ENCODE data around the gene ASAP3. TPM values are rescaled to one million over a fixed set of nuclear protein-coding genes. Genes with fewer than 3 reads are reported as not detected.
"Not testable (repeated sequence)": the region's sequence is repeated elsewhere in the genome, so short reads cannot be mapped to it uniquely, and the experiment has no call there.

Gene ASAP3
- total RNA-seq, 1 experiment from 2014 or later, result 59.4 TPM

DNA sequence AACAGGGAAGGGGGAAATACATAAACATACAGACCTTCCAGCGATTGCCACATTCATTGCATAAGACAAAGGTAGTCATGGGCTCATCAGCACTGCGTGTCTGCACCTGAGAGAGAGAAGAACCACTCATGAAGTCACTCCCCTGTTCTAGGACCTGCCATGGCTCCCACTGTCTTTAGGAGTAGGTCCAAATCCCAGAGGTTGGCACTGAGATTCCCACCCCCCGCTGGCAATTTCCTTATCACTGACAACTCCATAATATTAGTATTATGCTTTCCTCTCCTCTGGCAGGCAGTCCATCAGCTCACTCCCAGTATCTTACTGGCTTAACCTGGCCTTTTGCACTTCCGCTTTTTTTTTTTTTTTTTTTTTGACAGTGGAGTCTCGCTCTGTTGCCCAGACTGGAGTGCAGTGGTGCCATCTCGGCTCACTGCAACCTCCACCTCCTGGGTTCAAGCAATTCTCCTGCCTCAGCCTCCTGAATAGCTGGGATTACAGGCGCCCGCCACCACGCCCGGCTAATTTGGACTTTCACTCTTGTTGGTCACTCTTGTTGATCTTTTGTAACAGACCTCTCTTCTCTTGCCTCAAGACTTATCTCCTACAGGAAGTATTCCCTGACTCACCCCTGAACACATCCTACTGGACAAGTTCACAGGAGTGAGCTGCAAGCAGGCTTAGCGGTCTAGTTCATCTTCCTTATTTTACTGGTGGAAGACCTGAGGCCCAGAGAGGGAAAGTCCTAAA, 99.5 kb downstream of the ASAP3 start:
- in situ Hi-C loops (cut with HindIII; ENCODE audit: low sequenced_read_pairs), result no loop called here
- no peak for DNase-seq (ENCODE audit: low spot score)

DNA sequence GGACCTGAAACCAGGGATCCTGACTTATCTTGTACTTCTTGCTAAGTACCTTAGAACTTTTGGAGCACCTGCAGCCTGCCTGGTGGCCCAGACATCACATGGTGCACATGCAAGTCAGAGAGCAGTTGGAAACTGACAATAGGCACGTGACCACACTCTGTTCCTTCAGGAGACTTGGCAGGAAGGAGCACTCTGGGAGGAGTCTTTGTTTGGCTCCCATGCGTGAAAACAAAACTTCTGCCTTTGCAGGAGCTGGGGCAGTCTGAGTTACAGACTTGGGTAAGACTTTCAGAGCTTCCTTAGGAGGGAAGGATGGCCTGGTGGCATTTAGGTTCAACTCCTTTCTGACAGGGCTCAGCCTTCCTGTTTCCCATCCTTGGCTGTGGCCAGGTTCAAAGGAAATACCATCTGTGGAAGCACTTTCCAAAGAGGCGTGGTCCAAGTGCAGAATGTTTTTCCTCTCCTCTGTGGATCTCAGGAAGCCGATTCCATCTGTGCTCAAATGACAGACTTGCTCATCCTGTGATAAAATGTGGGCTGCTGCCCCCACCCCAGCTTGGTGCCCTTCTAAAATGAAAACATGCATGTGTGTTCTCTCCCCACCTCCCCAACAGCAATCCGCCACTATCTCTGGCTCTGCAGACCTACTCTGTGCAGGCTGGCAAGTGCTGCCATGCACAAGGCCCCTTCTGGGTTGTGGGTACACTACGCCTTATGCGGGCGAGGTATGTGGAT, 100.2 kb downstream of the ASAP3 start:
- DNase-seq (ENCODE audit: low spot score), result no peak
- in situ Hi-C loops (cut with HindIII; ENCODE audit: low sequenced_read_pairs), result no loop called here

DNA sequence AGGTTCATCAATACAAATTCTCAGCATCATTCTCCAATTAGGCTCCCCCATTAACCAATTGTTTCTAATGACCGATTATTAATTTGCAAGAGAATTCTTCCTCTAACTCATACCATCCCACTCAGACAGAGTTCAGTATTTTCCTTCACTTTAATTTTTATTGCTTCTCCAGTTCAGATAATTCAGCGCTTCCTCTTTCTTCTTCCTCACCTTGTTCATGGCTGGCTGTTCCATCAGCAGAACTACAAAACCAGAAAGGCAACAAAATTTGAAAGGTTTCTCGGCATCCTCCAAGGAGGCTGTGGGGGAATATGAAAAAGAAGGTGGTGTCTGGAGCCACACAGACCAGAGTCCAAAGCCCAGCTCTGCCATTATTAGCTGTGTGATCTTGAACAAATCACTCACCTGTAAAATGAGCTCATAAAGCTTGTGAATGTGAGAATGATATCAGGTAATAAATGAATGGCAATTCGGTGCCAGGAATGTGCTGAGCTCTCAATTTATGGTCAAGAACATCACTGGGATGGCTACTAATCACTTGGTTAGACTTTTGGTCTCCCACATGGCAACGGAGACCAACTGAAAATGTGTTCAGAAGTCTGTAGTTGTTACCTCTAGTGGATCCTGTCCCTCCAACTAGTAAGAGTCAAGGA, 102.6 kb downstream of the ASAP3 start:
- DNase-seq (ENCODE audit: low spot score), result no peak
- in situ Hi-C loops (cut with HindIII; ENCODE audit: low sequenced_read_pairs), result no loop called here

DNA sequence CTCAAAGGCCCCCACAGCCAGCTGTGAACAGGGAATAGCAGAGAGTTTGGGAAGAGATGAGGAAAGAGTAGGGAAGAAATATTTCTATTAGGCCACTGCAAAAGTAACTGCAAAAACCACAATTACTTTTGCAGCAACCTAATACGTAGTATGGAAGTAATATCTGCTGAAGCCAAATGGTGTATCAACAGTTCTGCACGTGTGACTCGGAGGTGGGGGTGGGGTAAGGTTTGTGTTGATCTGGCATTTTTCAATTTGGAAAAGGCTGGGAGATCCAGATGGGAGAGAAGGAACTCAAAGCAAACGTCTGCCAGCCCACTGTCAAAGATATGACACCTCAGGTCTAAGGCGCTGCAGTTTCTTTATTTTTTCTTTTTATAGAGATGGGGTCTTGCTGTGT, 103.3 kb downstream of the ASAP3 start:
- in situ Hi-C loops (cut with HindIII; ENCODE audit: low sequenced_read_pairs), result no loop called here

GRCh38 chr1:23380236-23380635, 103.7 kb downstream of the ASAP3 start:
- DNase-seq (ENCODE audit: low spot score); in situ Hi-C loops (cut with HindIII; ENCODE audit: low sequenced_read_pairs): not testable (repeated sequence)

More for the DNA sequence above, 103.3 kb downstream of the ASAP3 start:
- no peak for DNase-seq (ENCODE audit: low spot score)

Other genes with a start within 250 kb of the ASAP3 start
- gene HNRNPR, start 139.9 kb downstream of the ASAP3 start, total RNA-seq (2014; rRNA removed; shearing (Covaris generic)), result 133 and 193 TPM in 2 replicates
- gene ZNF436, start 114.3 kb downstream of the ASAP3 start, total RNA-seq (2014; rRNA removed; shearing (Covaris generic)), result 13.7 and 17.6 TPM in 2 replicates
- 0.95 and 1.0 TPM in 2 replicates for gene TCEA3, start 59.4 kb downstream of the ASAP3 start, total RNA-seq (2014; rRNA removed; shearing (Covaris generic))
- 8.4 and 11.7 TPM in 2 replicates for gene E2F2, start 47.1 kb upstream of the ASAP3 start, total RNA-seq (2014; rRNA removed; shearing (Covaris generic))
- gene ID3, start 75.3 kb upstream of the ASAP3 start, total RNA-seq (2014; rRNA removed; shearing (Covaris generic)), result 1,524 and 1,844 TPM in 2 replicates
- gene RPL11, start 207.6 kb upstream of the ASAP3 start, total RNA-seq (2014; rRNA removed; shearing (Covaris generic)), result 769 and 873 TPM in 2 replicates